Brain pericyte (primary cell): ENCODE measurements around the gene WNT11.

Source experiments
- DNase-seq: peaks from one replicate; pipeline ENCODE4 v3.0.0-alpha.2; 2012; ENCODE audit warnings: low read depth, low spot score

The WNT11 gene

GRCh38 chr11:76219243-76219642 lies 12.9 kb upstream of the WNT11 start:
- no peak for DNase-seq

DNA sequence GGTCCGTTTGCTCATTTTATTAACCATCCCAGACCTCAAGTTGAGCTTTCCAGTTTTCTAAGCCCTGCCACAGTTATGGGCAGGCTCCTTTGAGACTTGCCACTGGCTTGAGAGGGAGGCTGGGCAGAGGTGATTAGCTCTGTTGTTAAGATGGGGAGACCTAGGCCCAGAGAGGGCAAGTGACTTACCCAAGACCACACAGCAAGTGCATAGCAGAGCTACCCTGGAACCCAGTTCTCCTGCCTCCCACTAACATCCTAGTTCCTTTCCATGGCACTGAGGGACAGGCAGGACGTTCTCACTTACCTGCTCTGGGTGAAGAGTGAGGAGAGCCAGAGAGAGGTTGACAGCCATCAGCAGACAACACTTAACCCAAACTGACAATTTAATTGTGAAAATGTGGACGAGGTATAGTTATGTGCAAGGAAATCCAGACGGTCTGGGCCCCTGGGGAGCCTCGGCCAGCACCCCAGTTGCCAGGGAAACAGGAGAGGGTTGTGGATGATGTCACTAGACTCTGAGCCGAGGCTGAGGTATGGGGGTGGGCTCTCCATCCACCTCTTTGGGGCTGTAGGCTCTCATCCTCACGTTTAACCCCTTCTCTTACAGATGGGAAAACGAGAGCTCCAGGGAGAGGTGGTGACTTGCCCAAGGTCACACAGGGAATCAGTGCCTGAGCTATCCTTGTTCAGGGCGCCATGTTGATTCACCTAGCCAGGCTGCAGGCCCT lies 12.3 kb upstream of the WNT11 start:
- no peak for DNase-seq

DNA sequence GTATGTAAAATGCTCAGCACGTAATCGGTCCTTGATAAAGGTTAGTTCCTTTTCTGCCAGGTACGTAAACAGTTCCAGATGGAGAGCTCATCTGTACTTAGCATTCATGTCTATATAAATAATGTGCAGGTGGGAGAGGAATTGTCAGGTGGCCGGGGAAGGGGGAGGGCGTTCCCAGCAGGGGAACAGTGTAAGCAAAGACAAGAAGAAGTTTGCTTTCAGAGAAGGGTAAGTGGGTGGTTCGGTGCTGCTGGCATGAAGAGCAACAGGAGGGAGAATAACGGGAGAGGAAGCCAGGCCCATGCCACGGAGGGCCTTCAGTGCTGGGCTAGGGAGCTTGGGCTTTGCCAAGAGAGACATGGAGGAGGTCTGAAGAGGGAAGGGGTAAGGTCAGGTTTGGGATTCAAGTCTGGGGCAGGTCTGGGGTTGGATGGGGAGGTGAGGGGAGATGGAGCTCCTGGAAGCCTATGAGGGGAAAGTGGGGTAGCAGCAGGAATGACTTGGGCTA lies 11.4 kb upstream of the WNT11 start:
- no peak for DNase-seq

- no peak for DNase-seq
Measured at GRCh38 chr11:76216536-76217325, 10.4 kb upstream of the WNT11 start.

- DNase-seq = no peak
Measured at GRCh38 chr11:76215941-76216340, 9.6 kb upstream of the WNT11 start.

DNA sequence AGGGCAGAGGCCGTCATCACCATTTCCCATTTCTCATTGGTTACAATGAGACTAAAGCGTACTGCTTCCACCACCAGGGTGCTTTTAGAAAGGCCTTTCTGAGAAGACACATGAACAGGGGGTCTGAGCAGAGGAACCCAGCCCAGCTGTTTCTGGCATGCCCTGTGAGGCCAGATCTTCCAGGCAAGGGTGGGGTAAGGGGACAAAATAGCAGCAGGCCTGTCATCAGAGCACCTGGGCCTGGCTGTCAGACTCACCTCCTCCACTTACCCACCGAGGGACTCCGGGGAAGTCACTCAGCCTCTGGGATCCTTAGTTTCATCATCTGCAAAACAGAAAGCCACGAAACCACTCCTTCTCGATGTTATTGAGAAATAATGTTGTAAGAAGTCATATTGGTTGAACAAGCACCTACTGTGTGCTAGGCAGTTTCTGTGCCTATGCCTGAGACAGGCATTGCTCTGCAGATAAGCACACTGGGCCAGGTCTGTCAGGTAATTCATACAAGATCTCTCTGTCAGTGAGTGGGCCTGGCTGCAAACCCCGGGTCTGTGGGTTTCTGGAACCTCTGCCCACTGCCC lies 8.8 kb upstream of the WNT11 start:
- no peak for DNase-seq

DNA sequence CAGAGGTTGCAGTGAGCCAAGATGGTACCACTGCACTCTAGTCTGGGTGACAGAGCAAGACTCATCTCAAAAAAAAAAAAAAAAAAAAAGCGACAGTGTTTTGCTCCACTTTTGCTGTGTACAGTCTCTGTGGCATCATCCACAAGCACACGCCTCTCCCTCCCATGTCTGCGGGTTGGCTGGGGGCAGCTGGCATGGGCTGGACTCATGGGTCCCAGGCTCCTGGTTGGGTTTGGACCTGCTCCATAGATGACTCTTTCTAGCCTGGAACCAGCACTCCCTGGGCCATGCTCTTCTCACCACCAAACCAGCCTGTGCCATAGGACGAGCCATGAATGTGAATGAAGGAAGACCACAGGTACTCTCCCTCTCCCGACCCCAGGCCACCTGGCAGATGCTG lies 7.9 kb upstream of the WNT11 start:
- DNase-seq = no peak

GRCh38 chr11:76212086-76213035 lies 6.1 kb upstream of the WNT11 start:
- no peak for DNase-seq

GRCh38 chr11:76210931-76211851 lies 4.9 kb upstream of the WNT11 start:
- DNase-seq = no peak

DNA sequence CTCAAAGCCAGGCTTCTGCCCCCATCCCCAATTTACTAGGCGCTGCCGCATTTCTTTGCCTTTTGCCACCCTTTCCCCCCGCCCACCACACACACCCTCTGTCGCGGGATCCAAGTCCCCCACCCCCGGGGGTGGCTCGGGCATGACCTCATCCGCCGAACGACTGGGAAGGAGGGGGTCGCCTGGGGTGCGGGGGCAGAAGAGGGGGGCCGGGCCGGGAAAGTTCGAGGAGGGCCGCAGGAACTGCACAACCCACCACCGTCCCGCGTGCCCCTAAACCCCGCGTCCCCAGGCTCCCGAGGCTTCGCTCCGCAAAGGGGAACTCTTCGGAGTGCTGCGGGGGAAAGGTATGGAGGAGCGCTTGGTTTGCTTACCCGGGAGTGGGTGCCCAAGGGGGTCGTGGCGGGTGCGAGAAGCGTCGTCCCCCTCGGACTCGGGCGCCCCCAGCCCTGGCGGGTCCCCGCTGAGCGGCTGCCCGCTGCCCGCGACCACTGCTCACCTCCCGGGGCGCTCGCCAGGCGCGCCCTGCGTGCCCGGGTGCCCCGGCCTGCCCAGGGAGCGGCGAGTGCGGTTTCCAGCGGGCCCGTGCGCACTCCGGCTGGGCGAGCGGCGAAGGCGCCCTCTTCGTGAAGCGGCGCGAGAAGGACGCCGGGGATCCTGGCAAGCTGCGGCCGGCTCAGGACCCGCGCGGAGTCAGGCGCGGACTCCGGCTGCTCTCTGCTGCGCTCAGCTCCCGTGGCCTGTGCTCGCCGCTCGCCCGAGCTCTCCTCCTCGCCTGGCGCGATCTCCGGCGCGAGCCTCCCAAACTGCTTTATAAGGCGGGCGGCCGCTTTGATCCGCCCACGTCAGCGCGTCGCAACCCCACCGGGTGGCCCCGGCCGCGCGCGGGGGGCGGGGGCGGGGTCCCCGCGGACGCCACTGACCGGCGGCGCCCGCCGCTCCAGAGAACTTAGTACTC lies 4.0 kb upstream of the WNT11 start:
- no peak for DNase-seq

DNA sequence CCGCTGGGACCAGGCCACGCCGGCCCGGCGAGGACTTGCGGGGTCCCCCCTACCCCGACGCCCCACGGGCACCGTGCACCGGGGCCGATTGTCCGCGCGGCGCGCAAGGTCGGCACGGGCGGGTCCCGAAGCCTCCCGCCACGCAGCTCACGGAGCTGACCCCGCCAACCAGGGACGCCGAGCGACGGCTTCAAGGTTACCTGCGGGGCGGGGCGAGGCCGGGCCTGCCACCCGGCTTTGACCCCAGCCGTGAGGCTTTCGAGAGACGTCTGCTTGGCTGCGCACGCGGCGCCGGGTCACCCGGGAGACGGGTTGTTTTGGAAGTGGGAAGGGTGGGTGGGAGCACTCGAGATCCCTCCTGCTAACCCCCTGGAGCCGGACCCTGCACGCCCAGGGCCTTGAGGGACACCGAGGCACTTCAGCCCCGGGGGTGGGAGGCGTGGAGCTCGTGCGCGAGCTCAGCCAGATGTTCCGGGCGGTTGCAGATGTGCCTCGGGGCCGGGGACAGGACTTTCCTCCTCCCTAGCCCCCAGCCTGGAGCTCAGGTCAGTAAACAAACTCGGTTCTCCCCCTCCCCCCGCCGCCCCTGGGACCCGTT lies 3.2 kb upstream of the WNT11 start:
- DNase-seq = no peak

- no peak for DNase-seq
Measured at GRCh38 chr11:76208438-76209374, 2.4 kb upstream of the WNT11 start.

- DNase-seq = no peak
Measured at GRCh38 chr11:76207642-76208401, 1.5 kb upstream of the WNT11 start.

DNA sequence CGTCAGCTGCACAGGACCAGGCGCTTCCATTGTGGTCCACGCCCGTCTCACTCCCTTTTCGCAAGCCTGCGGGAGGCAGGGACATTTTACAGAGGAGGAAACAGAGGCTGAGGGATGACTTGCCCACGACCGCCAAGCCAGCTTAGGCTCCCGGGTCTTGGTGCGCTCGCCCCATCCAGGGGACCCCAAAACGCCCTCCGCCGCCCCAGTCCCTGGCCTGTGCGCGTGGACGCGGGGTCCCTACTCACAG lies 300 bp downstream of the WNT11 start:
- no peak for DNase-seq

- no peak for DNase-seq
Measured at GRCh38 chr11:76205252-76206076, 838 bp downstream of the WNT11 start.

DNA sequence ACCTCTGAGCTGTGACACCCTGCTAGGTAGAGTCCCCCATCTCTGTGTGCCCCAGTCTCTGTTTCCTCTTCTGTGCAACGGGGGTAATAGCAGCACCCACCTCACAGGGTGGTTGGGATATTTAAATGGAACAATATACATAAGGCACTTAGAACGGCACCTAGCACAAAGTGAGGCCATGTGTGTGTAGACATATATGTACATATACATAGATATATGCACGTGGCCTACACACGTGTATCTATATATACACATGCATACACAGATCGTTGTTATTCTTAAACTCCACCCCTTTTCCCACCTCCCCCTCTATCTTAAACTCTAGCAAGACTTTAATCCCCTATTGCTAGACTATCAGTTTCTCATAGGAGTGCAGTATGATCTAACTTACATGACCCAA lies 2.4 kb downstream of the WNT11 start:
- DNase-seq = no peak
